HG03175 (cell line): ENCODE data around the gene MAP3K6.

Source experiments
- ATAC-seq: cut with Tn5 transposase; IDR thresholded peaks from one replicate; pipeline ENCODE4 v1.9.1; 2021; ENCODE audit warnings: mild to moderate bottlenecking, moderate library complexity; ENCODE audit not compliant: unreplicated experiment

Gene MAP3K6

GRCh38 chr1:27307874-27308598, 58.7 kb downstream of the MAP3K6 start:
- no peak for ATAC-seq

GRCh38 chr1:27306892-27307761, 59.6 kb downstream of the MAP3K6 start:
- no peak for ATAC-seq

GRCh38 chr1:27306071-27306470, 60.7 kb downstream of the MAP3K6 start:
- ATAC-seq, result no peak
